Forelimb muscle (tissue), 1 donor: ENCODE measurements around the gene PTPRF. TPM values are rescaled to one million over a fixed set of nuclear protein-coding genes. Genes with fewer than 3 reads are reported as not detected.

Experiments
- DNase-seq: peaks from one replicate; pipeline ENCODE4 v3.0.0-alpha.2; 2013; ENCODE audit warnings: low read depth
- polyA plus RNA-seq: library from polyadenylated mRNA; unstranded; fragments of 120-200 nt; gene quantifications from one replicate; pipeline ENCODE4 v1.2.1, GENCODE V29; 2013; ENCODE audit not compliant: insufficient read length

The PTPRF gene
- polyA plus RNA-seq, 1 donor = 10.4 TPM

GRCh38 chr1:43513471-43514173, 17.1 kb upstream of the PTPRF start:
- DNase-seq = no peak

DNA sequence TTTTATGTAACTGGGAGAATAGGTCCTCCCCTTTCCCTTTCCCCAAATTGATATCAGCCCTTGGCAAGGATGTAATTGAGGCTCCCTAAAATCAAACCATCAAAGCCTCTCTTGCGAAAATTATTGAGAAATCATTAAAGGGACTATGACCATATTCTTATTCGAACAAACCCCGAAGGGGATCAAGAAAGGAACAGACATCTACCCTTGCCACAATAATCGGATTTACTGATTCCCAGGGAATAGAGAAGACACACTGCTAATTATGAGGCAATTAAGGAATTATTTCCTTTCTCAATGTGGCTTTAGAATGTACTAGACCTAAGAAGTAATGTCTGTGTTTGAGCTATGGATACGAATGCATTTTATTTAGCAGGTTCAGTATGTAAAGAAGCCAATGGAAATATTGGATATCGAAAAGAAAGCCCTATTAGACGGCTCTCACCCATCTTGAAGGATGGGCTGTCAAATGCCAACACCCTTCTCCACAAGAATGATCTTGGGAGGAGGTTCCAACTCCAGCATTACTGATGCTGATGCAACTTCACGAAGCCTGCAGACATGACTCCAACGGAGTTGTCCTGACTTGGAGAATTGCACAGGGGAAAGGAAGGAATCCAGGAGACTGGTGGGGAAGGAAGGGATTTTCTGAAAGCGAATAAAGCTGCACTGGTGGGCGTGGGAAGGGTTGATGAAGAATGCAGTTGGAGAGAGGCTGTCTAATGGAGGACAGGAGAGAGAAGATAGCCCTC, 11.6 kb upstream of the PTPRF start:
- DNase-seq = no peak

- no peak for DNase-seq
Measured at GRCh38 chr1:43520100-43520778, 10.4 kb upstream of the PTPRF start.

DNA sequence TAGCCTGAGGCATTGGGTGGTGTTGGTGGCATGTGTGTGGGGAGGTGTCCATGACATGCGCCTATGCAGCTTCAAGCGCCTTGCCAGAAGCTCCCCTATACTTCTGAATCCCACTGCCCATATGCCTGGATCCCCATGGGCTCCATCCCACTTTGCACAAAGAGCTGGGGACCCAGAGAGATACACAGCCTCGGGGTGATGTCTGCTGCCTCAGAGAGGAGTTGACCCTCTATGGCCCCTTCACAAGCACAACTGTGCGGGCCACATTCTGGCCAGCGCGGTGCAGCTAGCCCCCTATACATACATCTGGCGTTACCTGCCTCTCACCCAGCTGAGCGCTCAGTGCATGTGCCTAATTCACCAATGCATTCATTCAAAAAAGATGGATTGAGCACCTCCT, 9.6 kb upstream of the PTPRF start:
- DNase-seq = no peak

GRCh38 chr1:43521756-43522155, 8.9 kb upstream of the PTPRF start:
- DNase-seq = no peak

DNA sequence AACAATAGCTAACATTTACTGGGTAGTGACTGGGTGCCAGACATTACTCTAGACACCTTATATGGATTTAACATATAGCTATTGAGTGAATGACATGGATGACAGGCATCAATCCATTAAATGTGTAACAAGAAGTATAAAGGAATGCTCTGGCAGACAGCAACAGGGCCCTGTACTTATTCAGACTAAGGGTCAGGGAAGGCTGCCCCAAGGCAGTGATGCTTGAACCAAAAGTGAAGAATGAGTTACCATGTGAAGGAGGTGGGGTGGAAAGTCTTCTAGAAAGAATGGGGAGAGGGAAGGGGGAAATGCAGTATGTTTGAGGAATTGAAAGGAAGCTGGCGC, 8.3 kb upstream of the PTPRF start:
- no peak for DNase-seq

DNA sequence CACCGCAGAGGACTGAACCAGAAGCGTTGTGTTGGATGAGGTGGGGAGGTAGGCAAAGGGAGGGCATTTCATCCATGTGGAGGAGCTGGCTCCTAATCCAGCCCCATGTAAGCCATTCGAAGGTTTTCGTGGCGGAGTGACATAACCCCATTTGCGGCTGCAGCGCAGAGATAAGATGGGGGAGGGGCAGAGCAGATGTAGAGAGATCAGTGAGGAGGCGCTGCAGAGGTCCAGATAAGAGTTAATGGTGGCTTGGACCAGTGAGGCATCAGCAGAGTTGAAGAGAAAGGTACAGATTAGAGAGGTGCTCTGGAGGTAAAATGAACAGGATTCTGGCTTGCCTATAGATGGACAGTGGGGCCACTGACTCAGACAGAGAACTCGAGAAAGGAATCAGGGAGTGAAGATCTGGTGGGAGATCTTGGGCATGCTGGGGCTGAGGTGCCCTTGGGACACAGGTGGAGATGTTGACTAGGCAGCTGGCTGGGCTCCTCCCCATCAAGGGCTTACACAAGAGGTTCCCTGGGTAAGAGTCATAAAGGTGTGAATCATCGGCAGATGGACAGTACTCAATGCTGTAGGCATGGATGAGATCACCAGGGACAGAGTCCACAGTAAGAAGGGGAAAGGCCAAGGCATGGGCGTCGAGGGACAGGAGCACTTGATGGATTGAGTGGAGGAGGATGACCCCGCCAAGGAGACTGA, 7.8 kb upstream of the PTPRF start:
- DNase-seq = no peak

DNA sequence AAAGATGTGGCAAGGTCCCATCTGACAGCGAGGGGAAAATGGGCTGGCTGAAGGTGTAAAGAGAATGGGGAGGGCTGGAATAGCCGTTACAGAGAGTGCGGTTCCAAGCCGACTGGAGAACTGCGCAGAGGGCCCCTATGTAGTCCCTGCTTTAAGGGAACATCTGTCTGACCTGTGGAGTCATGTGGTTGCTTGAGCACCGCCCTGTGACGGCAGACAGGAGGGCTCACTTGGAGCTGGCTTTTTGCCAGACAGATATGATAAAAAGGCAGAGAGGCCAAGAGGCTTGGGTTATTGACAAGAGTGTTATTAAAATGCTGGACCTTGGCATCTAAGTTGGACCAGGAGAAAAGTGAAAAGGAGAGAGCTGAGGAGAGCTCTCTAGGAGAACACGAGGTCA, 5.9 kb upstream of the PTPRF start:
- DNase-seq = no peak

GRCh38 chr1:43526002-43526401, 4.7 kb upstream of the PTPRF start:
- DNase-seq = no peak

DNA sequence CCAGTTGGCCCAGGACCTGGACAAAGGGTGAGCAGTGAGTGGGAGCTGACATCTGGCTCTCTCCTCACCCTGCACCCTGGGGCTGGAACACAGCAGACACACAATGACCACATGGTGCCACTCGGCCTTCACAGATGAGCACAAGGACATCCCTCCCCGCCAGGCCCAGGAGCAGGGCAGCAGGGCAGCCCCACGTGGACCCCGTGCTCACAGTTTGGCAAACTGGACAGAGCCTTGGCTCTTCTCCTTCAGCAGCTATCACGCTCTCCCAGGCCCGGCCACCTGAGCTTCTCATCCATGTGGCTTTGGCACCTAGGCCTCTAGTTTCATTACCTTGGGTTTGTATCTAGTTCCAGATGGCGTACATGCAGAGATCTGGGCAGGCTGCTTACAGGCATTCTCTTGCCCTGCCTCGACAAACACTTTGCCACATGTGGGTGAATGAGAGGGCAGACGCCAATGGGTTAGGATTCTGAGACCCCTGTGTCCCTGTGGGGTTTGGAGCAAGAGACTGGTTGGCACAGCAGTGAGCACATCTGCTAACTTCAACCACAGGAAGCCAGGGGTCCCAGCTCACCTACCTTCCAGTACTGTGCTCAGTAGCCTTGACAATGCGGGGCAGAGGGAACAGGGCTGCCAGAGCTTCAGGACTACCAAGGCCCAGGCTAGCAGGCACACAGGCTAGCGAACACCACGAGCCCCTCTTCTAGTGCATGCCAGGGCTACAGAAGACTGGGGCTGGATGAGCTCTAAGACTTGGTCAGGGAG, 3.4 kb upstream of the PTPRF start:
- DNase-seq = no peak

DNA sequence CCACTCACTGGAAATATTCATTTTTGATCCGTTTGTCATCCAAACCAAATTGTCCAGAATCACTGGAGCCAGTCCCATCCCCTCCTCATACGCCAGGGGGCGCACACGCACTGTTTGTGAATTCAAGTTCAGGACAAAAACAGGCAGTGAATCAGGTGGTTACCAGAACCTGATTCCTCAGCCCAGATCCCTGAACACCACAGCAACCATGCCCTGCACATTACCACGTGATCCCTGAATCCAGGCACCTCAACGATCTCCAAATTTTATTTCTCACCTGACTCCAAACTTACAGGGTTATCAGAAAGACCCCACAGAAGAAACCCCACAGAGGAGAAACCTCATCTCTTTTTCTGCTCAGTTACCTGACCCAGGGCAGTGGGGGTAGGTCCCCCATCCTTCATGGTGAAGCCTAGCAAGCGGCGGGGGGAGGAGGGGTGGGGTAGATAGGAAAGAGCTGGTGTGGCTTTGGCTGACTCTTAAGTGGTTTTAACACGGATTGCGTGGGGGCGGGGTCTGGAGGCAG, 1.4 kb upstream of the PTPRF start:
- peak; percentile 60 for DNase-seq

DNA sequence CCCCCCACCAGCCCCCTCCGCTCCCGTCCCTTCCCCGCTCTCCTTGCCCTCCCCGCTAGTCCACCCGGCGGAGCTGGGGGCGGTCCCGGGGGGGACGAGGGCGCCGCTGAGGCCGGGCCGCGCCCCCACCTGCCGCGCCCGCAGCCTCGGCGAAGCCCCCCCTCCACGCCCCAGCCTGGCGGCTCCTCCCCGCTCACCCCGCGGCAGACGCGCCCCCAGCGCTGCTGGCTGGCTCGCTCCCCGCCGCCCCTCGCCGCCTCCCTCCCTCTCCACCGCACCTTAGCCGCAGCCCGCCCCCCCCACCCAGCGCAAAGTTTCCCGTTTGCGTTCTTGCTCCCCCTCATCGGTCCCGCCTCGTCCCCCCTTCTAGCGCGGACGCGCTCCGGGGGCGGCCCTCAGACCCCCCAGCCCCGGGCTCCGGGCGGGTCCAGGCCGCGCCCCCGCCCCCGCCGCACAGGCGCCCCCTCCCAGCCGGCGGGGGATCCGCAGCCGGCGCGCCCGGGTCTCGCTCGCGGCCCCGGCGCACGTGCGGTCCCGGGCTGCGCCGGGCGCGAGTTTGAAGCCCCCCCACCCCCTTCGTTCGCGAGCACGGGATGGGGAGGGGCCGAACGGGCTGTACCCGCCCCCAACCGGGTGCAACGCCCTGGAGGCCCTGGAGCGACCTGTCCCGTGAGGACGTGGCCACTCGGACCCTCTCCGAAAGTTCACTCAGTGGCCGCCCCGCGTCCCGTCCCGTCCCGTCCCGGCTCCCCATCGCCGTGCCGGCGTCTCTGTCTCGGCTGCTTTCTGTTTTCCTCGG, 623 bp downstream of the PTPRF start:
- DNase-seq = no peak

GRCh38 chr1:43531906-43532584, 1.4 kb downstream of the PTPRF start:
- DNase-seq = no peak

DNA sequence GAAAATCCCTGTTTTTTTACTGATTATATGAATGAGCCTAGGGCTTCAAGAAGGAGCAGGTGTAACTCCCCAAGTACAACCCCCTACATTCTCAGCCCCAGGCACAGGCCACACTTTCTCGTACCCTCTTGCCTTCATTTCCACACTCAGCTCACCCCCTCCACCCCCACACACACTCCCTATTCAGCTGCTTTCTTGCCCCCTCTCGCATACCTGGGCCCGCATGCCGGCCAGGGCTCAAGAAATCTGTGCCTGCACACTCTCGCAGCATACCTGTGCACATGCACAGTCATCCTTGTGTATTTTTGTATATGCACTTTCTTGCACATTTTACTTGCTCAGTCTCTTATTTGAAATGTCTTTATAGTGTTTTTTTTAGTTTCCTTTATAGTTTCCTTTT, 2.0 kb downstream of the PTPRF start:
- DNase-seq = no peak

- DNase-seq = no peak
Measured at GRCh38 chr1:43533584-43533983, 2.9 kb downstream of the PTPRF start.

GRCh38 chr1:43534256-43534655, 3.6 kb downstream of the PTPRF start:
- no peak for DNase-seq

DNA sequence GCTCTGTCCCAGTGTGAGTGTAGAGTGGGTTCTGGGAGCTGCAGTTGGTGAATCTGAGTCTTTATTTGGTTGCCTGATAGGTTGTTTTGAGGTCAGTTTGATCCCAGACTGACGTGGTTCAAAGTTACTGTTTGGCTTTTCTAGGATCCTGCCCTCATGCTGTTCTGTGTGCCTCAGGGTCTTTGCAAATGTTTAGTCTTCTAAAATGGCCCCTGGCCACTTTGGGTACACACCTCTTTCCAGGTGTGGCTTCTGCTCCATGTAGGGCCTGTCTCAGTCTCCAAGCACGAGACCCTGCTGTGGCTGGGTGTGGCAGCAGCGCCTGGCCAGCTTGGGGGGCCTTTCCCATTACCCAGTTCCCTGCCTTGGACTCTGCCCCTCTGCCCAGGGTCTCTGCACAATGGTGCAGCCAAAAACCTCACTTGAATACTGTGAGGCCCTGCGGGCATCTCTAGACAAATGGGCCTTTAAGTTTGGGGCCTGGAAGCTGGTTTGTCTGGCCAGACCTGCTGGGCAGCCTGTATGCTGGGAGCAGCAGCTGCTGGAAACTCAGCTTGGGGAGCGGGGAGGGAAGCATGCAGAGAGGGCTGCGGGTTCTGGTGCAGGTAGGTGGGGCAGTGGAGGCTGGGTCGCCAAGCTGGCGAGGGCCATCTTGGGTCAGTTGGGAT, 5.6 kb downstream of the PTPRF start:
- no peak for DNase-seq

DNA sequence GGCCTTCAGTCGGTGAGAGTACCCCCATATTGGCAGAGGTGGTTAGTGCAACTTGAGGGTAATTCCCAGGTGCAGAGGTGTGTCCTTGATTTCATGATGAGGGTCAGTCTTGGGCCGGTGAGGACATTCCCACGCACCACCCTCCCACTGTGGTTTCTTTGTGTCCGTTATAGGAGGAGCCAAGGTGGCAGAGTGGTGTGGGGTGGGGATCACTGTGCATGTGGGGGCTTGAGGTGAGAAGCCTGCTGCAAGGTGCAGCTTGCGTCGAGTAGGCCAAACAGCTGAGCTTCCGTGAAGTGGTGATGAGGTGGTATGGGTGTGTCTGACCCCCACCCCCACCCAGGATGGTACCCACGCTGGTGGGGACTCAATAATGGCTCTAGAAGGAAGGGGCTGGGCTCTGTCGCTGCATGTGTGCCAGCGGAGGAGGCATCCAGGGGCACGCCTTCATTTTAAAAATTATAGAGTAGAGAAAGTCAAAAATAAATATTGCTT, 6.2 kb downstream of the PTPRF start:
- DNase-seq = no peak
